Measurements from ENCODE around the gene CXorf58.

Gene CXorf58

GRCh38 chrX:23901060-23901459, 6.7 kb upstream of the CXorf58 start:
- DNase-seq, result no peak

- no peak for DNase-seq
These were observed 6.0 kb upstream of the CXorf58 start for GRCh38 chrX:23901805-23902204.

- DNase-seq, result peak in 1 of 2 experiments; percentile 18
These were observed 5.4 kb upstream of the CXorf58 start for GRCh38 chrX:23902419-23902818.

GRCh38 chrX:23904096-23904495, 3.7 kb upstream of the CXorf58 start:
- no peak for DNase-seq

GRCh38 chrX:23907111-23907497, 702 bp upstream of the CXorf58 start:
- no peak for DNase-seq

- DNase-seq, result no peak
These were observed 606 bp downstream of the CXorf58 start for GRCh38 chrX:23908219-23909004.

GRCh38 chrX:23911126-23911835, 3.5 kb downstream of the CXorf58 start:
- DNase-seq, result no peak

- DNase-seq, result no peak
These were observed 11.3 kb downstream of the CXorf58 start for GRCh38 chrX:23919148-23919547.

- DNase-seq, result no peak
These were observed 12.0 kb downstream of the CXorf58 start for GRCh38 chrX:23919706-23920320.

GRCh38 chrX:23926015-23926414, 18.2 kb downstream of the CXorf58 start:
- no peak for DNase-seq

- DNase-seq, result no peak
These were observed 23.2 kb downstream of the CXorf58 start for GRCh38 chrX:23930894-23931604.

- DNase-seq, result no peak
These were observed 24.2 kb downstream of the CXorf58 start for GRCh38 chrX:23932046-23932445.

- DNase-seq, result no peak
These were observed 27.3 kb downstream of the CXorf58 start for GRCh38 chrX:23935106-23935505.

- DNase-seq, result no peak
These were observed 28.4 kb downstream of the CXorf58 start for GRCh38 chrX:23936180-23936579.

GRCh38 chrX:23937100-23937499, 29.3 kb downstream of the CXorf58 start:
- no peak for DNase-seq

- DNase-seq, result no peak
These were observed 30.9 kb downstream of the CXorf58 start for GRCh38 chrX:23938690-23939089.

GRCh38 chrX:23939203-23939602, 31.4 kb downstream of the CXorf58 start:
- DNase-seq, result no peak

- no peak for DNase-seq
These were observed 36.4 kb downstream of the CXorf58 start for GRCh38 chrX:23944234-23944633.

- DNase-seq, result no peak
These were observed 37.4 kb downstream of the CXorf58 start for GRCh38 chrX:23945206-23945605.

- DNase-seq, result no peak
These were observed 44.6 kb downstream of the CXorf58 start for GRCh38 chrX:23952391-23952790.

GRCh38 chrX:23952984-23953907, 45.4 kb downstream of the CXorf58 start:
- DNase-seq, result no peak

GRCh38 chrX:23953908-23954269, 46.1 kb downstream of the CXorf58 start:
- no peak for DNase-seq

All from NCI-H187 (cell line).